Osteoblast (primary cell): ENCODE data around the gene P2RX4. TPM values are rescaled to one million over a fixed set of nuclear protein-coding genes. Genes with fewer than 3 reads are reported as not detected.
"Not testable (repeated sequence)": the region's sequence is repeated elsewhere in the genome, so short reads cannot be mapped to it uniquely, and the experiment has no call there.

Source experiments
- DNase-seq: peaks from one replicate; pipeline ENCODE4 v3.0.0; 2011; ENCODE audit warnings: low spot score, mixed read lengths; ENCODE audit not compliant: insufficient read length; ENCODE audit errors: missing footprints
- H2AFZ ChIP-seq: 2 replicates; pipeline ENCODE4 v1.6.0; 2011; ENCODE audit warnings: mild to moderate bottlenecking, low read length
- H3K27ac ChIP-seq: 2 replicates; pipeline ENCODE4 v1.5.1; 2011; ENCODE audit warnings: mild to moderate bottlenecking, low read depth, low read length, moderate library complexity
- H3K27me3 ChIP-seq: 2 replicates; pipeline ENCODE4 v1.6.0; 2012; ENCODE audit warnings: mild to moderate bottlenecking, control low read depth, inconsistent platforms, low read length, moderate library complexity; ENCODE audit not compliant: insufficient read depth
- H3K36me3 ChIP-seq: 2 replicates; pipeline ENCODE4 v1.5.1; 2011; ENCODE audit warnings: mild to moderate bottlenecking, low read length, control low read depth, moderate library complexity; ENCODE audit not compliant: insufficient read depth
- H3K4me1 ChIP-seq: 2 replicates; pipeline ENCODE4 v1.5.1; 2011; ENCODE audit warnings: mild to moderate bottlenecking, low read length, control low read depth, moderate library complexity; ENCODE audit not compliant: insufficient read depth
- H3K4me2 ChIP-seq: 2 replicates; pipeline ENCODE4 v1.6.0; 2011; ENCODE audit warnings: mild to moderate bottlenecking, low read length; ENCODE audit not compliant: insufficient read depth
- H3K4me3 ChIP-seq: fragments of 200-600 bp; sonication (generic); 3 replicates; pipeline ENCODE4 v1.5.1; 2012; ENCODE audit warnings: mild to moderate bottlenecking, low read length, inconsistent platforms; ENCODE audit not compliant: insufficient read depth
- H3K79me2 ChIP-seq: 2 replicates; pipeline ENCODE4 v1.6.0; 2012; ENCODE audit warnings: mild to moderate bottlenecking, low read length, control low read depth, inconsistent platforms; ENCODE audit not compliant: insufficient read depth
- H3K9me3 ChIP-seq: 2 replicates; pipeline ENCODE4 v1.5.1; 2011; ENCODE audit warnings: low read depth, low read length, control low read depth
- H4K20me1 ChIP-seq: 2 replicates; pipeline ENCODE4 v1.6.0; 2012; ENCODE audit warnings: mild to moderate bottlenecking, low read length, control low read depth; ENCODE audit not compliant: insufficient read depth
- CTCF ChIP-seq: IDR thresholded peaks from 2 replicates; pipeline ENCODE4 v1.5.1; 2011; ENCODE audit warnings: mild to moderate bottlenecking, low read depth, low read length, moderate library complexity; ENCODE audit errors: extremely low read depth
- total RNA-seq: library from RNA; depleted of rRNA; stranded (reverse); fragments of >200 nt; gene quantifications from 2 replicates; pipeline ENCODE4 v1.2.3, GENCODE V29; 2012

Gene P2RX4
- total RNA-seq, 1 donor, result 23.5 TPM

GRCh38 chr12:121227294-121227693 lies 17.4 kb downstream of the P2RX4 start:
- no peaks in the 10 kb centered on the region for H4K20me1 ChIP-seq
- no peaks in the 10 kb centered on the region for H3K36me3 ChIP-seq
- no peak overlapping the region for H3K4me3 ChIP-seq
- no peak for TF ChIP-seq CTCF
- no peak overlapping the region for H3K27ac ChIP-seq
- peak; percentile 41 for DNase-seq
- no peaks in the 10 kb centered on the region for H3K9me3 ChIP-seq
- no peak overlapping the region for H2AFZ ChIP-seq
- no peaks in the 10 kb centered on the region for H3K79me2 ChIP-seq
- H3K27me3 ChIP-seq, result no peaks in the 10 kb centered on the region
- no peak overlapping the region for H3K4me2 ChIP-seq
- H3K4me1 ChIP-seq, result no peaks in the 10 kb centered on the region

- Histone ChIP-seq H2AFZ (no peak overlapping the region), H3K4me2 (no peak overlapping the region), H4K20me1 (no peaks in the 10 kb centered on the region), H3K36me3 (no peaks in the 10 kb centered on the region), H3K9me3 (no peaks in the 10 kb centered on the region), H3K27me3 (no peaks in the 10 kb centered on the region), H3K27ac (no peak overlapping the region), H3K4me1 (no peaks in the 10 kb centered on the region), H3K79me2 (no peaks in the 10 kb centered on the region), H3K4me3 (no peak overlapping the region)
- TF ChIP-seq CTCF, result no peak
- peak; percentile 62 for DNase-seq
Observed at GRCh38 chr12:121228919-121229665, 19.2 kb downstream of the P2RX4 start.

GRCh38 chr12:121229826-121230537 lies 20.1 kb downstream of the P2RX4 start:
- not testable (repeated sequence) for H3K9me3 ChIP-seq, H3K4me2 ChIP-seq, H3K4me3 ChIP-seq, H3K27ac ChIP-seq, H3K79me2 ChIP-seq, H3K36me3 ChIP-seq, H4K20me1 ChIP-seq, H2AFZ ChIP-seq, H3K4me1 ChIP-seq, H3K27me3 ChIP-seq
- peak; percentile 86 for TF ChIP-seq CTCF
- peak; percentile 97 for DNase-seq

- DNase-seq, result peak; percentile 47
- no peaks in the 10 kb centered on the region for H3K27me3 ChIP-seq
- no peaks in the 10 kb centered on the region for H3K9me3 ChIP-seq
- no peaks in the 10 kb centered on the region for H3K79me2 ChIP-seq
- H3K36me3 ChIP-seq, result no peaks in the 10 kb centered on the region
- H3K4me3 ChIP-seq, result no peak overlapping the region
- no peaks in the 10 kb centered on the region for H4K20me1 ChIP-seq
- no peak for TF ChIP-seq CTCF
- no peaks in the 10 kb centered on the region for H3K4me1 ChIP-seq
- no peak overlapping the region for H3K27ac ChIP-seq
- no peak overlapping the region for H3K4me2 ChIP-seq
- H2AFZ ChIP-seq, result no peak overlapping the region
Observed at GRCh38 chr12:121230538-121230907, 20.6 kb downstream of the P2RX4 start.
